HG02973 (cell line): ENCODE results near the gene NEU3.
"Not testable (repeated sequence)": the region's sequence is repeated elsewhere in the genome, so short reads cannot be mapped to it uniquely, and the experiment has no call there.

ENCODE experiments used
- ATAC-seq: cut with Tn5 transposase; IDR thresholded peaks from one replicate; pipeline ENCODE4 v1.9.1; 2021; ENCODE audit warnings: moderate library complexity; ENCODE audit not compliant: unreplicated experiment

Gene NEU3

GRCh38 chr11:74981888-74982287, 6.8 kb upstream of the NEU3 start:
- ATAC-seq: no peak

DNA sequence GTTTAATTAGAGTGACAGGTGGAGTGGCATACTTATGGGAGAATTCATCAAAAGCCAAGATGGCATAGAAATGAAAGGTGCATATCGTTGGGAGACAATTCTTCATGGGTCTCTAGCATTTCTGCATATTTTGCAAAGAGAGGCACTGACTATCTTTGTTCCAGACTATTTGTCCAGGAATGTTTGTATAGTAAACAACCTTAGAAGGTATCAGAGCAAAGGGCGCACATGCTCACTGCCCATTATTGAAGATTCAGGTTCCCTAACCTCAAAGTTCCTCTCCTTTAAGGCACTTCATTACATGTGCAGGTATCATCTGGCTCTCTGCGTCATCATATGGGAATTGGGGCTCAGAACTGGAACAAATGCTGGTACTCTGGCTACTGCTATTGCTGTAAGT, 4.7 kb upstream of the NEU3 start:
- no peak for ATAC-seq

- ATAC-seq: no peak
These were observed 4.0 kb upstream of the NEU3 start for GRCh38 chr11:74984730-74985129.

DNA sequence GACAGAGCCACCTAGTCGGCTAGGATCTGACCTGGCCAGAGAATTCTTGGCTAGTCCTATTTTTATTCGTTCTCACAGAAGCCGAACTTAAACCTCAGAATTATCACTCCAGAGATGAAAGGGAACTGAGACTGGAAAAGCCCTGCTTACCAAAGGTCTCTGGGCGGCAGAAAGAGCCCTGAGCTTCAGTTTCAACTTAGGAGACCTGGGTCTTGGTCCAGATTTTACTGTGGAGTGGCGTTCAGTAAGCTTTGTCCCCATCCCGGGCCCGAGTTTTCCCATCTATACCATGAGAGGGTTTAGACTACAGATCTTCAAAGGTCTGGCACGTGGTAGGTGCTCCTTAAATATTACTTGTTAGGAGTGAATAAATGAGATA, 516 bp downstream of the NEU3 start:
- ATAC-seq: no peak

GRCh38 chr11:74990150-74990549, 1.4 kb downstream of the NEU3 start:
- not testable (repeated sequence) for ATAC-seq

DNA sequence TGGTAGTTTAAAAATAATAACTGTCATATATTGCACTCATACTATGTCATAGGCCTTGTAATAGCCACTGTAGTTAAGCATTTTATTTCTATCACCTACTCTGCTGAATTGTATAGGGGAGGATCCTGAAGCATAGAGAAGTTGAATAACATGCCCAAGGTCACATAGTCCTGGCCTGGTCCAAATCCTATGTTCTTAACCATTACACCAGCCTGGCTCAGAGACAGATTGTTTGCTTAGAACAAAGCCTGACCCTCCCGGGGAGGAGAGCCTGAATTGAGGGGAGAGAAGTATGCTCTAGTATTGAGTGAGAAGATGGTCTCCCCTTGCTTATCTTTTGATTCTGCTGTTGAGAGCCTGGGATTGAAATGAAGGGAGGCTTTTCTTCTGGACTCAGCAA, 2.2 kb downstream of the NEU3 start:
- ATAC-seq: no peak

- ATAC-seq: peak; percentile 52
These were observed 4.1 kb downstream of the NEU3 start for GRCh38 chr11:74992852-74993251.

DNA sequence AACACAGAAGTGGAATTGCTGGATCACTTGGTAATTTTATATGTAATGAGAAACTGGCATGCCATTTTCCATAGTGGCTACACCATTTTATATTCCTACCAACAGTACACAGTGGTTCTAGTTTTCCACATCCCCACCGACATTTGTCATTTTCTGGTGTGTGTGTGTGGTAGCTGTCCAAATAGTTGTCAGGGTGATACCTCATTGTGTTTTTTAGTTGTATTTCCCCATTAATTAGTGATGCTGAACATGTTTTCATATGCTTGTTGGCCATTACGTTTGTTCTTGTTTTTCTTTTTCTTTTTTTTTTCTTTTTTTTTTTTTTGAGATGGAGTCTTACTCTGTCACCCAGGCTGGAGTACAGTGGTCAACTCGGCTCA, 12.2 kb downstream of the NEU3 start:
- ATAC-seq: no peak

- no peak for ATAC-seq
These were observed 13.0 kb downstream of the NEU3 start for GRCh38 chr11:75001686-75002085.

- no peak for ATAC-seq
These were observed 13.8 kb downstream of the NEU3 start for GRCh38 chr11:75002516-75002915.

DNA sequence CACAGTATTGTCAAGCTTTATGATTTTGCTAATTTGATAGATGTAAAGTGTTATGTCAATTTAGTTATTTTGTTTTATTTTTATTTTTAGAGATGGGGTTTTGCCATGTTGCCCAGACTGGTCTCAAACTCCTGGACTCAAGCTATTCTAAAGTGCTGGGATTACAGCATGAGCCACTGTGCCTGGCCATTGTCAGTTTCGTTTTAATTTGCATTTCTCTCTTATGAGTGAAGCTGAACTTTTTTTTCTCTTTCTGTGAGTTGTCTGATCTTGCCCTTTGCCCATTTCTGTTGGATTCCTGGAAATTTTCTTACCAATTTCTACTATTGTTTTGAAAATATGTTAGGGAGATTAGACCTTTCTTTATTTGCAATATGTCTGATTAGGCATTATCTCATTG, 15.5 kb downstream of the NEU3 start:
- ATAC-seq: no peak

DNA sequence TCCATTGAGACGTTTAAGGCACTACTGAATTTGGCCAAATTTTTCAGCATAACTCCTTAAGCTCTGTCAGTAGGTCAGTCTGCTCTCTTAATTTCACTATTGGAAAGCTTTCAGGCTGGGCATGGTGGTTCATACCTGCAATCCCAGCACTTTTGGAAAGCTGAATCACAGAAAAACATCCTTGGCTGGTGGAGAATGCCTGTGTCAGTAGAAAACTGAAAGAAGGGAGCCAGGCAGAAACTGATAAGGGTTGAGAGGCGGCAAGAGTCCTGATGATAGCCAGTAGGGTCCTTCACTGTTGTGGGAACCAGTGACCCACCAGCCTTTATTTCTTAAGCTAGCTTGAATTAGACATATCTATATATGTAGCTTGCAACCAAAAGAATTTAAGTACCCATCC, 22.6 kb downstream of the NEU3 start:
- no peak for ATAC-seq

DNA sequence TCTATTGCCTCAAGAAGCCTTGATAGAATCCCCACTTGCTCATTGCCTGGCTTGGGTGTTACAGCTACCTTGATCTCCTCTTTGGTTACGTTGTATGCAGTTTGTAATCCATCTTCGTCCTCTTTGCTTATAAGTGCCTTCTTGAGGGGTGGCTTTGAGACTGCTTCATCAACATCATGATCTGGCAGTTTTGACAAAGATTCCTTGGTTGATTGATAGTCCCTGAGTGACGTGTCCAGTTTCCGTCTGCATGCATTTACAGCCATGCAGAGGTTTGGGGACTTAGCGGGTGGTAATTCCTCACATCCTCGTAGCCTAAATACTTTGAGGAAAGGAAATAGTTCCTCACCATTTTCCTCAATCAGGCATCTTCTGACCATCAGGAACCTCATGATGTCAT, 23.1 kb downstream of the NEU3 start:
- no peak for ATAC-seq

DNA sequence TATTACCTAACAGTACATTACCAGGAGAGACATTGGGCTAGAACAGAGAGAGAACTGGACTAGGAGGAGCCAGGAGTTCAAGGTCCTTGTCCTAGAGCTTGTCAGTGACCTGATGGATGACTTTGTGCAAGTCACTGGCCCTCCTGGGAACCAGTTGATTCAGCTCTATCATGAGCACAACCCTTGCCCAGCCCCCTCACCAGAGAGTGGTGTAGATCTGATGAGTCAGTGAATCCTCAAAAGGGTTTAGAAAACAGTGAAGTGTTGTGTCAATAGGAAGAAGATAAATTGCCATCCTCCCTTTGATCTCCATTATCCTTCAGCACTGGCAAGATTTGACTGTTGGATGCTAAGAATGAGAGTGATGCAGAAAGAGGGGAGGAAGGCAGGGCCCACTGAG, 24.3 kb downstream of the NEU3 start:
- ATAC-seq: no peak

GRCh38 chr11:75014129-75014528, 25.4 kb downstream of the NEU3 start:
- ATAC-seq: no peak

GRCh38 chr11:75019200-75019599, 30.5 kb downstream of the NEU3 start:
- not testable (repeated sequence) for ATAC-seq

DNA sequence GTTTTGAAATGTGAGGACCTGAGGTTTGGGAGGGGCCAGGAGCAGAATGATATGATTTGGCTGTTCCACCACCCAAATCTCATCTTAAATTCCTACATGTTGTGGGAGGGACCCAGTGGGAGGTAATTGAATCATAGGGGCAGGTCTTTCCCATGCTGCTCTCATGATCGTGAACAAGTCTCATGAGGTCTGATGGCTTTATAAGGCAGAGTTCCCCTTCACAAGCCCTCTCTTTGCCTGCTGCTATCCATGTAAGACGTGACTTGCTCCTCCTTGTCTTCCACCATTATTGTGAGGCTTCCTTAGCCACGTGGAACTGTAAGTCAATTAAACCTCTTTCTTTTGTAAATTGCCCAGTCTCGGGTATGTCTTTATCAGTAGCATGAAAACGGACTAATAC, 31.6 kb downstream of the NEU3 start:
- ATAC-seq: not testable (repeated sequence)

- no peak for ATAC-seq
These were observed 33.6 kb downstream of the NEU3 start for GRCh38 chr11:75022296-75022695.

- ATAC-seq: peak; percentile 72
These were observed 34.1 kb downstream of the NEU3 start for GRCh38 chr11:75022759-75023396.

GRCh38 chr11:75023446-75024067, 34.8 kb downstream of the NEU3 start:
- ATAC-seq: no peak

GRCh38 chr11:75024068-75024449, 35.3 kb downstream of the NEU3 start:
- no peak for ATAC-seq

DNA sequence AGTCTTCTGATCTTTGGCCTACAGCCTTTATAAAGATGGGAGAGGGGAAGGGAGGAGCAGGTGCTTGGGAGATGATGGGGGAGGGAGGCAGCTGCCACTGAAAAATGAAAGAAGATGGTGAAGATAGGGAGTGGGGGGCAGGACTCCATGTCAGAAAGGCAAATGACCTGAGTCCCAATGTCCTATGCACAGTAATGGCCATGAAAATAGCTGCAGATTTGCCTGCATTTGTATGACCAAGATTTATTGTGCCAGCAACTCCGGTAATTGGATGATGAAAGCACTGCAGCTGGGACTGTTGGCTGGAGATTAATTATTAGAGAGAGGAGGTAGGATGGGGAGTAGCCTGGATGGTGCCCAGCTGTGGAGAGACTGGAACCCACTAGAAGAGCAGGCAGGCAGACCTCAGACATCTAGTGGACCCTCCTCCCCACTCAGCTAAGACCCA, 36.1 kb downstream of the NEU3 start:
- ATAC-seq: no peak

- no peak for ATAC-seq
These were observed 36.8 kb downstream of the NEU3 start for GRCh38 chr11:75025561-75025960.
